GM21423 (cell line): ENCODE results near the gene PDGFD.

Experiments used
- ATAC-seq: cut with Tn5 transposase; IDR thresholded peaks from one replicate; pipeline ENCODE4 v1.9.1; 2021; ENCODE audit warnings: mild to moderate bottlenecking, moderate library complexity; ENCODE audit not compliant: unreplicated experiment

PDGFD gene

GRCh38 chr11:103927535-103927934 is 236.4 kb downstream of the PDGFD start:
- ATAC-seq, result no peak

GRCh38 chr11:103926990-103927389 is 237.0 kb downstream of the PDGFD start:
- ATAC-seq, result no peak

GRCh38 chr11:103924166-103925013 is 239.6 kb downstream of the PDGFD start:
- no peak for ATAC-seq

DNA sequence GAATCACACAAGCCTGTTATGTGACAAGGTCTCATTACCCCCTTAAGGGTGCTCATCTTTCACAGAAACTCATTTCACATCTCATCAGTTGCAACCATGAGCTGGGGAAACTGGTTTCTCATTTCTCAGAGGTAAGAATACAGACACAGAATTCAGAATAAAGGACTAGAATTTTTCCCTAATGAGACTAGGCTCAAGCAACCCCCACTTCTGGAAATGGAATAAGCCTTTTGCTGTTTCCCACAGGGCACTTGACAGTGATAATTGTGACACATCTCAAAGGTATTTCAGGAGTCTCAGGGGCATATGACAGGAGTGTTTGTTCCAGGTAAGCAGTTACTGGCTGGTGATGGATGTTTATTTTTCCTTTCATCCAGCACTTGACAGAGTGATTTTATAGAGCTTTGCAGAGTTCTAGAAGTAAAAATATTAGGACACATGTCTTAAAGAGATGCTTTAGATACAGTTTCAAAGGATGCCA is 240.5 kb downstream of the PDGFD start:
- ATAC-seq, result no peak

DNA sequence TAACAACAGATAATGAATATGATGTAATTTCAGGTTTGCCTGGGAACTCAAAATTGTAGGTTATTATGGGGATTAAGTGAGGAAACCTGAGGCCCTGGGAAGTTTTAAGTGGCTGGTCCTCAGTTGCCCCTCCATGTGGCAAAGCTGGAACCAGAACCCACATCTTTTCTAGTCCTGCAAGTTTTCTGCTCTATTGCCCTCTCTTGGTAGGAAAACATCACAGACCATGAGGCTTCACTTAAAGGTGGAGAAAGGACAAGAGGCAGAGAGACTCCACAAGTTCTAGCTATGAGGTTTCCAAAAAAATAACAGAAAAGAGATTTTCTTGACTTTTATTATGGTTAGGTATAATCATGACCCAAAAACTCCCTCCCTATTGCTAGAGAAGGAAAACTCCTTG is 243.0 kb downstream of the PDGFD start:
- ATAC-seq, result no peak

- ATAC-seq, result peak; percentile 49
Measured at GRCh38 chr11:103920449-103920848, 243.5 kb downstream of the PDGFD start.

DNA sequence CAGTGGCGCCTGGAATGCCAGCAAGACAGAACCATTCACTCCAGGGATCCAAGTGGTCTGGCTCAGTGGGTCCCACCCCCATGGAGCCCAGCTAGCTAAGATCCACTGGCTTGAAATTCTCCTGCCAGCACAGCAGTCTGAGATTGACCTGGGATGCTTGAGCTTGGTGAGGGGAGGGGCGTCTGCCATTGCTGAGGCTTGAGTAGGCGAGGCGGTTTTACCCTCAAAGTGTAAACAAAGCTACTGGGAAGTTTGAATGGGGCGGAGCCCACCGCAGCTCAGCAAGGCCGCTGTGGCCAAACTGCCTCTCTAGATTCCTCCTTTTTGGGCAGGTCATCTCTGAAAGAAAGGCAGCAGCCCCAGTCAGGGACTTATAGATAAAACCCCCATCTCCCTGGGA is 253.2 kb downstream of the PDGFD start:
- no peak for ATAC-seq

- ATAC-seq, result no peak
Measured at GRCh38 chr11:103907548-103908455, 256.1 kb downstream of the PDGFD start.

GRCh38 chr11:103907136-103907535 is 256.8 kb downstream of the PDGFD start:
- ATAC-seq, result no peak

DNA sequence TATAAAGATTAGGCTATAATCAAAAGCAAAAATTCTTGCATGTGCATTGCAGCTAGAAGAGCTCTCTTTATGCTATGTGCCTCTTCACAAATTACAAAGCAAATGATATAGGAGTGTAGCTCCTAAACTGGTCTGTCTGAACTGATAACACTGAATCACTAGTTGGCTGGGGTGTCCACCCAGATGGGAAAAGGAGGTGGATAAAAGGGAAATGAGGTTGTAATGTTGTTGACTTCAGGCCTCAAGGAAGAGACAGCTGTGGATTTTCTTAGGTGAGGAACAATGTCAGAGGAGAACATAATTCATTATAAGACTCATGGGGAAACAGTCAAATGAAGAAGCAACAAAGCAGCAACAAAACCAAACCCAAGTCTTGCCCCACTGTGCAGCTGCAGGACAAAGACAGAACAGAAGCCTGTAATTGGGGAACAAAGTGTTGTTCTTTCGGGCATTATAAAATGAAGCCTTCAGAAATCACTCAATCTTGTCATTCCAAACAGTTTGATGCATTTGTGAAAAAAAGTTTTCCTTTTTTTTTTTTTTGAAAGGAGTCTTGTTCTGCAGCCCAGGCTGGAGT is 257.6 kb downstream of the PDGFD start:
- ATAC-seq, result no peak

DNA sequence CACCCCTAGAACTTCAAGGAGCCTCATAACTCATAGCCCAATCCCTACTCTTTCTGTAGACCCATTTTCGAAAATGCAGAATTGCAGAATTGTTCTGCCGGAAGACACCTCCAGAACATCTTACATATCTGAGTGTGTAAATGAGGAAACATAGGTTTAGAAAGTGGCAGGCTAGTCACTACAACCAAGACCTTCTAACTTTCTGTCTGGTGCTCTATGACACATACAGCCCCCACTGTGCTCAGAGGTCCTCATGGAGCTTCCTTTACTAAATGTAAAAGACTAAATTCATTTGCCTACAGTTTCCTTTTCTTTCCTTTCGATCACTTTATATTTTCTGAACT is 259.7 kb downstream of the PDGFD start:
- ATAC-seq, result peak; percentile 80

DNA sequence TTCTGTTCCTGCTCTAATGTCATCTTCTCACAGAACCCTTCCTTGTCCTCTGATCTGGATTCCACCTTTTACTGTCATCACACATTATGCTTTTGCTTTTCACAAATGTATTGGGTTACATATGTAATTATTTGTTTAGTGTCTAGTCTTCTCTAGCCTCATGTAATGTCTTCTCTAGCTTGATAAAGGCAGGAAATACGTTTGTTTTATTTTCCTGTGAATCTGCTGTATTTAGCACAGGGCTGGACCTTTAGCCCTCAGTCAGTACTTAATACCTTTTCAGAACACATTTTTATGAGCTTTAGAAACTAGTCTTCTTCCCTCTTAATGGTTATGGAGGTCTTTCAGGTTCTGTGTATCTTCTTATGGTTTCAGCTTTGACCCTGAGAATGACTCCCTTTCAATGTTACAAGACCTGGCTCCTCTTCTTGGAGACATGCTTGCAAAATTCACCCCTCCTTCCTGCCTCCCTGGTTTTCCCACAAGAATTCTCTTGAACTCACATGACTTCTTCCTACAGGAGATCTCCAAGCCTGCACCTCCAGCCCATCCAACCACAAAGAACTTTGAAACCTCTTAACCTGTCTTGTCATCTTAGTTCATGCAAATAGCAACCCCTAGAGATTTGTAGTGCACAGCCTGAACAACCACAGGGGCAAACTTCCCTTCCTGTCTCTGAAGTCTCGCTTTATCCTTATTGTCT is 260.2 kb downstream of the PDGFD start:
- peak; percentile 84 for ATAC-seq

- ATAC-seq, result no peak
Measured at GRCh38 chr11:103902994-103903393, 261.0 kb downstream of the PDGFD start.

GRCh38 chr11:103901656-103902055 is 262.3 kb downstream of the PDGFD start:
- no peak for ATAC-seq

DNA sequence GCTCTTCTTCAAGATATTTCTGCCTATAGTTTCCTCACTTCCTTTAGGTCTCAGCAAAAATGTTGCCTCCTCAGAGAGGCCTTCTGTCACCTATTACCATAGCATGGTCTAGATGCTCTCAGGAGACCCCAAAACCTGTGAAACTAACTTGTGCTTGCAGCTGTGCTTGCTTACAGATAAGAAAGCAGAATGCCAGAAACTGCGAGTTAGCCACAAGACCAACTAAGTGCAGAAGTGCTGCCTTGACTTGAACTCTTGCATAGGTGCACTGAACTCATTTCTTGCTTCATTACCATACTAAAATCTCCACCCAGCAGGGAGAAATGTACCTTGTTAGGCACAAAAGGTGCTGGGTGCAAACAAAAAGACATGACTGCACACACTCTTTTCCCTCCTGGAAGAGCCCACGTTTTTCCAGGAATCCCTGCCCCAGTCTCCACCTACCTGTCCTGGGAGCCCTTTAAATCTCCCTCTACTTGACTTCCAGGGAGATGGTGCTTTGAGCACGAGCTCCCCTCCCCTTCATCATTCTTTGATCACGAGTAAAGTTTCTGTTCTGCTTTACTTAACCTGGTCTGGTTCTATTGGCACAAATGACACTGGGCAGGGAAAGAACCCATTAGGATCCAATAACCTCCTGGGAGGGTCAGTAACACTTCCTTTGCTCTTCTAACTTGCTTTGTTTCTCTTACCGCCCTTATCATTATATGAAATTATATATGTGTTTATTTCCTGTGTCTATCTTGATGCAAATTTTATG is 265.2 kb downstream of the PDGFD start:
- peak; percentile 68 for ATAC-seq

DNA sequence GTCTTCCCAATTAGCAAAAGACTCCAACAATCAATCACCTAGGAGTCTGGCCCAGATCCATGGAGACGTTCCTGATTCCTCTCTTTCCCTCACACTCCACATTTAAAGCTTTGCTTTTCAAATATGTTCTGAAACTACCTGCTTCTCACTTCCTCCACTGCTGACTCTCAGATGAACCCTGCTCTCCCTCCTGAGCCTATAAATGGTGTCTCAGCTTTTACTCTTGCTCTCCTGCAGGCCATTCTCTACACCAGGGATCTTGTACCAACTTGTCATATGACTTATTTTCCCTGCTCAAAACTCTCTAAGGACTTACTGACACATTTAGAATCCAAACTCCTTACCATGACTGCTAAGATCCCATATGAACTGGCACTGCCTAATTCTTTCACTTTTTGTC is 265.9 kb downstream of the PDGFD start:
- ATAC-seq, result peak; percentile 69

- no peak for ATAC-seq
Measured at GRCh38 chr11:103897160-103897936, 266.6 kb downstream of the PDGFD start.

DNA sequence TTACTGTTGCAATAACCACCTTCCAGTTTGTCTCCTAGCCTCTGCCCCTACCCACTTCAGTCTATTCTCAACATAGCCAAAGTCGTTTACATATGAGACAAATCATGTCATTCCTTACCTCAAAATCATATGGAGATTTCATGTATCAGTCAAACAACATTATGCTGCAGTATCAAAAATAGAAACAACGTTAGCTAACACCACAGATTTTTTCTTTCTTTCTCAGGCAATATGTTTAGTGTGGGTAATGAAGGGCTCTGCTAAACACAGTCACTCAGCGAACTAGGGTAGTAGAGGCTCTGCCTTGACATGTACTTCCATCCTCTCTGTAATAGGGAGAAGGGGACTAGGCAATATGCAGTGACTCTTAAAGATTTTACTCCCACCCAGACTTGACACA is 268.8 kb downstream of the PDGFD start:
- ATAC-seq, result no peak

- ATAC-seq, result no peak
Measured at GRCh38 chr11:103894673-103895072, 269.3 kb downstream of the PDGFD start.
